B cell (primary cell): ENCODE results near the gene PTPRG. TPM values are rescaled to one million over a fixed set of nuclear protein-coding genes. Genes with fewer than 3 reads are reported as not detected.

ENCODE experiments used
- ATAC-seq: fragments of 200-7000 bp; cut with Tn5 transposase; one replicate; pipeline ENCODE4 v1.10.0; 2021; ENCODE audit warnings: low read depth, mild to moderate bottlenecking, moderate number of reproducible peaks, moderate library complexity
- CTCF ChIA-PET: fragments of 350-600 bp; sonication (Branson Sonifier 250); formaldehyde crosslinking; loops from one replicate; lab custom pipeline; 2021; ENCODE audit warnings: antibody characterized with exemption, inconsistent platforms; lab: Charles Lee
- POLR2A ChIA-PET: fragments of 350-600 bp; sonication (Branson Sonifier 250); formaldehyde crosslinking; loops from one replicate; lab custom pipeline; 2021; ENCODE audit warnings: antibody characterized with exemption; lab: Charles Lee
- DNase-seq: peaks from one replicate; pipeline ENCODE4 v3.0.0; 2013
- H2AFZ ChIP-seq: 2 replicates; pipeline ENCODE4 v1.6.1; 2012; ENCODE audit warnings: mild to moderate bottlenecking, low read depth, low read length; ENCODE audit not compliant: insufficient read depth, poor library complexity, severe bottlenecking
- H3K27ac ChIP-seq, 2 donors: 1 replicate in 1 of 2; 2 replicates in 1 of 2; pipeline ENCODE4 v1.5.1; 2012 to 2013; ENCODE audit warnings: low read length in 2 of 2, mild to moderate bottlenecking in 2 of 2, moderate library complexity in 1 of 2
- H3K27me3 ChIP-seq, 4 experiments: fragments of 200-600 bp in 1 of 4; sonication (generic) in 1 of 4; replicated peaks in 1 of 4; 1 replicate in 2 of 4; 2 replicates in 2 of 4; pipeline versions ENCODE4 v1.6.1 to v1.7.0; 2013 to 2016; ENCODE audit warnings: low read length in 3 of 4, mild to moderate bottlenecking in 2 of 4, mixed read lengths in 1 of 4, moderate library complexity in 1 of 4; ENCODE audit not compliant: insufficient read depth in 4 of 4, control insufficient read depth in 3 of 4; ENCODE audit errors: control extremely low read depth in 1 of 4
- H3K36me3 ChIP-seq, 2 experiments: replicated peaks in 1 of 2; 1 replicate in 1 of 2; 2 replicates in 1 of 2; pipeline versions ENCODE4 v1.6.1 to v1.7.1; 2013; ENCODE audit warnings: low read length in 1 of 2; ENCODE audit not compliant: insufficient read depth in 2 of 2, control insufficient read depth in 1 of 2; ENCODE audit errors: control extremely low read depth in 1 of 2, extremely low read depth in 1 of 2
- H3K4me1 ChIP-seq, 2 donors: fragments of 200-600 bp in 1 of 2; sonication (generic) in 1 of 2; 1 replicate in 1 of 2; 2 replicates in 1 of 2; pipeline versions ENCODE4 v1.5.1 to v1.6.1; 2013 to 2017; ENCODE audit warnings: low read length in 2 of 2; ENCODE audit not compliant: control insufficient read depth in 2 of 2, insufficient read depth in 2 of 2
- H3K4me2 ChIP-seq: replicated peaks from 2 replicates; pipeline ENCODE3; 2012; ENCODE audit warnings: mild to moderate bottlenecking, low read depth, low read length; ENCODE audit not compliant: poor library complexity, severe bottlenecking
- H3K4me3 ChIP-seq, 5 experiments: fragments of 200-600 bp in 1 of 5; sonication (generic) in 1 of 5; 1 replicate in 3 of 5; 2 replicates in 2 of 5; pipeline versions ENCODE4 v1.5.1 to v1.7.0; 2011 to 2016; ENCODE audit warnings: low read length in 4 of 5, mild to moderate bottlenecking in 4 of 5, low read depth in 2 of 5, control low read depth in 1 of 5, moderate library complexity in 1 of 5; ENCODE audit not compliant: insufficient read depth in 1 of 5; ENCODE audit errors: control extremely low read depth in 1 of 5, extremely low read depth in 1 of 5
- H3K79me2 ChIP-seq: fragments of 200-600 bp; sonication (generic); one replicate; pipeline ENCODE4 v1.6.0; 2016; ENCODE audit warnings: low read length; ENCODE audit not compliant: control insufficient read depth, insufficient read depth
- H3K9ac ChIP-seq: fragments of 200-600 bp; sonication (generic); 2 replicates; pipeline ENCODE4 v1.6.1; 2017; ENCODE audit warnings: mild to moderate bottlenecking, low read length, moderate library complexity
- H3K9me3 ChIP-seq, 3 donors: one replicate each; pipeline versions ENCODE4 v1.6.1 to v1.7.1; 2013; ENCODE audit warnings: low read length in 2 of 3; ENCODE audit not compliant: control insufficient read depth in 2 of 3, insufficient read depth in 1 of 3; ENCODE audit errors: control extremely low read depth in 1 of 3
- H4K20me1 ChIP-seq: 2 replicates; pipeline ENCODE4 v1.6.0; 2012; ENCODE audit warnings: mild to moderate bottlenecking, low read length; ENCODE audit not compliant: insufficient read depth, control insufficient read depth, poor library complexity, severe bottlenecking
- H3K27ac Mint-ChIP-seq: one replicate; pipeline ENCODE4 v1.8.0; 2021; ENCODE audit warnings: mixed read lengths
- H3K27me3 Mint-ChIP-seq: one replicate; pipeline ENCODE4 v1.8.0; 2021; ENCODE audit warnings: mixed read lengths
- H3K4me1 Mint-ChIP-seq: one replicate; pipeline ENCODE4 v1.8.0; 2021; ENCODE audit warnings: mixed read lengths
- H3K4me3 Mint-ChIP-seq: one replicate; pipeline ENCODE4 v1.8.0; 2021; ENCODE audit warnings: mixed read lengths
- H3K9me3 Mint-ChIP-seq: one replicate; pipeline ENCODE4 v1.8.0; 2022; ENCODE audit warnings: mixed read lengths; ENCODE audit not compliant: insufficient read depth
- EZH2 ChIP-seq: IDR thresholded peaks from 2 replicates; pipeline ENCODE4 v1.6.1; 2012; ENCODE audit warnings: borderline replicate concordance, low read depth, mild to moderate bottlenecking, moderate library complexity, low read length; ENCODE audit not compliant: insufficient read depth, poor library complexity, severe bottlenecking
- WGBS: methylation state at CpG from one replicate; pipeline ENCODE4 v1.1.5; 2013; ENCODE audit warnings: missing lambda C conversion rate; ENCODE audit not compliant: insufficient coverage; 5-methylcytosine and 5-hydroxymethylcytosine counted together
- intact Hi-C: fragments of 100-400 bp; cut with micrococcal nuclease; formaldehyde crosslinking; loops from one replicate; pipeline ENCODE4 v1.10.0; 2022
- polyA plus RNA-seq: library from polyadenylated mRNA; depleted of rRNA; stranded (reverse); fragments of >200 nt; gene quantifications from 2 replicates; pipeline ENCODE4 v1.2.3, GENCODE V29; 2012
- total RNA-seq, 2 donors: library from RNA; stranded (reverse); fragments of 120-200 nt in 1 of 2; gene quantifications; 1 replicate in 1 of 2; 2 replicates in 1 of 2; pipeline versions ENCODE4 v1.2.3 to v1.2.4, GENCODE V29; 2013 to 2022
- TF ChIP-seq, protein P1 (sequence below): fragments of 200-600 bp; IDR thresholded peaks from one replicate; pipeline ENCODE4 v1.8.0; 2022; ENCODE audit warnings: antibody characterized with exemption, mild to moderate bottlenecking

The PTPRG gene
- total and polyA plus RNA-seq, 2 donors (not counting 1 experiment from before 2014, with no cell fraction given), result 0.12 to 1.3 TPM

DNA sequence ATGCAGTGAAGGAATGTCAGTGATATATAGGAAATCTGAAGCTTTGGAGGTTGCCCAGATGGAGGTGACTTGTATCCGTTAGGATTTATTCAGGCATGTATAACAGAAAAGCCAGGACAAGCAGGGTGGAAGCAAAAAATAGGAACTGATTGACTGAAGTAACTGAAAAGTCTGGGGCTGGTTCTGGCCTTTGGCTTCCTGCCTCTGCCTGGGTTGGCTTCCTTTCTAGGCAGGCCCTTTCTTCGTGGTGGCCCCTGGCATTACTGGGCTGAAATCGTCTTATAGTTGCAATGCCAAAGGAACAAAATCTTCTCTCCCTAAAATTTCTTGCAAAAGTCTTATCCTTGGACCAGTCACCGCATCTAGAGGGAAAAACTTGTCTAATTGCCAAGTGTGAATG, 386.1 kb downstream of the PTPRG start:
- no peak overlapping the region for H3K4me2 ChIP-seq
- no peak overlapping the region for H2AFZ ChIP-seq
- no peak for ATAC-seq
- H3K36me3 ChIP-seq, result no peaks in the 10 kb centered on the region
- ChIA-PET POLR2A (no interaction called here), CTCF (no interaction called here)
- TF ChIP-seq EZH2, result no peak
- TF ChIP-seq, protein P1, sequence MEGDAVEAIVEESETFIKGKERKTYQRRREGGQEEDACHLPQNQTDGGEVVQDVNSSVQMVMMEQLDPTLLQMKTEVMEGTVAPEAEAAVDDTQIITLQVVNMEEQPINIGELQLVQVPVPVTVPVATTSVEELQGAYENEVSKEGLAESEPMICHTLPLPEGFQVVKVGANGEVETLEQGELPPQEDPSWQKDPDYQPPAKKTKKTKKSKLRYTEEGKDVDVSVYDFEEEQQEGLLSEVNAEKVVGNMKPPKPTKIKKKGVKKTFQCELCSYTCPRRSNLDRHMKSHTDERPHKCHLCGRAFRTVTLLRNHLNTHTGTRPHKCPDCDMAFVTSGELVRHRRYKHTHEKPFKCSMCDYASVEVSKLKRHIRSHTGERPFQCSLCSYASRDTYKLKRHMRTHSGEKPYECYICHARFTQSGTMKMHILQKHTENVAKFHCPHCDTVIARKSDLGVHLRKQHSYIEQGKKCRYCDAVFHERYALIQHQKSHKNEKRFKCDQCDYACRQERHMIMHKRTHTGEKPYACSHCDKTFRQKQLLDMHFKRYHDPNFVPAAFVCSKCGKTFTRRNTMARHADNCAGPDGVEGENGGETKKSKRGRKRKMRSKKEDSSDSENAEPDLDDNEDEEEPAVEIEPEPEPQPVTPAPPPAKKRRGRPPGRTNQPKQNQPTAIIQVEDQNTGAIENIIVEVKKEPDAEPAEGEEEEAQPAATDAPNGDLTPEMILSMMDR, result no peak
- no peaks in the 10 kb centered on the region for H3K9me3 ChIP-seq
- no peak overlapping the region for H3K9ac ChIP-seq
- Mint-ChIP-seq H3K4me3 (no peak overlapping the region), H3K27ac (no peak overlapping the region), H3K27me3 (no peaks in the 10 kb centered on the region), H3K4me1 (no peaks in the 10 kb centered on the region), H3K9me3 (no peaks in the 10 kb centered on the region)
- H3K79me2 ChIP-seq, result no peaks in the 10 kb centered on the region
- H4K20me1 ChIP-seq, result no peaks in the 10 kb centered on the region
- H3K4me1 ChIP-seq, result no peaks in the 10 kb centered on the region
- no peak overlapping the region for H3K27ac ChIP-seq
- no peaks in the 10 kb centered on the region for H3K27me3 ChIP-seq
- WGBS, result 58% methylated on average over 3 of the region's 4 CpGs
- intact Hi-C loops, result no loop called here
- no peak overlapping the region for H3K4me3 ChIP-seq
- no peak for DNase-seq

- no peaks in the 10 kb centered on the region for H3K9me3 ChIP-seq
- no peak overlapping the region for H3K4me3 Mint-ChIP-seq
- intact Hi-C loops, result no loop called here
- no peak overlapping the region for H3K9ac ChIP-seq
- H4K20me1 ChIP-seq, result no peaks in the 10 kb centered on the region
- no peaks in the 10 kb centered on the region for H3K27me3 Mint-ChIP-seq
- H2AFZ ChIP-seq, result no peak overlapping the region
- POLR2A ChIA-PET, result no interaction called here
- ATAC-seq (no peak), DNase-seq (no peak)
- no peaks in the 10 kb centered on the region for H3K27me3 ChIP-seq
- no peak overlapping the region for H3K27ac Mint-ChIP-seq
- TF ChIP-seq, protein P1, result no peak
- no peak for TF ChIP-seq EZH2
- no peaks in the 10 kb centered on the region for H3K4me1 Mint-ChIP-seq
- H3K4me3 ChIP-seq, result no peak overlapping the region
- H3K4me2 ChIP-seq, result no peak overlapping the region
- no peak overlapping the region for H3K27ac ChIP-seq
- 100% methylated on average over 1 of the region's 5 CpGs for WGBS
- H3K79me2 ChIP-seq, result no peaks in the 10 kb centered on the region
- no peaks in the 10 kb centered on the region for H3K9me3 Mint-ChIP-seq
- H3K36me3 ChIP-seq, result no peaks in the 10 kb centered on the region
- no peaks in the 10 kb centered on the region for H3K4me1 ChIP-seq
- CTCF ChIA-PET, result interaction anchor here (0.7 kb wide), 1 partner anchor 57 kb away, joined by 3 read pairs; no protein-coding TSS in a partner anchor
Observed at GRCh38 chr3:61948699-61949305, 387.4 kb downstream of the PTPRG start.
